Cerebellar cortex (tissue), 1 donor: ENCODE data around the gene KCNE5.
"Not testable (repeated sequence)": the region's sequence is repeated elsewhere in the genome, so short reads cannot be mapped to it uniquely, and the experiment has no call there.

Experiments
- DNase-seq: peaks from one replicate; pipeline ENCODE4 v3.0.0-alpha.2; 2015; ENCODE audit warnings: low spot score

KCNE5 gene

GRCh38 chrX:109601486-109601885 lies 23.5 kb downstream of the KCNE5 start:
- no peak for DNase-seq

GRCh38 chrX:109600237-109600651 lies 24.7 kb downstream of the KCNE5 start:
- DNase-seq, result no peak

- no peak for DNase-seq
Measured at GRCh38 chrX:109596015-109596414, 29.0 kb downstream of the KCNE5 start.

GRCh38 chrX:109590176-109590575 lies 34.8 kb downstream of the KCNE5 start:
- DNase-seq, result no peak

GRCh38 chrX:109585488-109585887 lies 39.5 kb downstream of the KCNE5 start:
- DNase-seq, result no peak

GRCh38 chrX:109578916-109579315 lies 46.1 kb downstream of the KCNE5 start:
- DNase-seq, result no peak

- DNase-seq, result no peak
Measured at GRCh38 chrX:109577055-109577454, 47.9 kb downstream of the KCNE5 start.

GRCh38 chrX:109576083-109576482 lies 48.9 kb downstream of the KCNE5 start:
- not testable (repeated sequence) for DNase-seq
